ENCODE measurements around the gene TADA3. TPM values are rescaled to one million over a fixed set of nuclear protein-coding genes. Genes with fewer than 3 reads are reported as not detected.

The TADA3 gene
- total RNA-seq, 6 experiments from 2014 or later: 69.2 to 84.9 (median 77.0) TPM

DNA sequence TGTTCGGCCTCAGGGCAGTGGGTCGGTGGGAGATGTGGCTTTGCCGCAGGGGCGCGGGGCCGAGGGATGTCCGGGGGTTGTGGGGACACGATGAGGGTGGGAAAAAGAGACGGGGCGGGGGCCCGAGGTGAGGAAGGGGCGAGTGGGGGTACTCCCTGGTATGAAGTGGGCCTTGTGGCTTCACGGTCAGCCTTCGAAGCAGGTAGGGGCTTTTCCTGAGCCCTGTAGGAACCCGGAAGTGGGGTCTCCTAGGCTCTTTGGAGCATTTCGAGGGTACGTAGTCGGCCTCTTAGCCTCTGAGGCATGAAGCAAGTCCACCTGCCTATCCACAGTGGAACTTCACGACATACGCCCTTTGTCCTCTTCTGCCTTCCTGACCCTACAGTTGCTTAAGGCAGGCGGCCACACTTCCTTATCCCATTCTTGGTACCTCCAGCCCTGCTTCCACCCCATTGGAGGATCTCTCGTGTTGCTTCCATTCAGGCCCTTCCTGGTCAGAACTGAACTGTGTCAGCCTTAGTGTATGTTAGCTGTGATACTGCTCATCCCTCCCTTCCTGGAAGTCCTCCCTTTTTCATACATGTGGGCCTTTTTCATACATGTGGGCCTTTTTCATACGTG lies 998 bp upstream of the TADA3 start:
- peak; percentile 53 for DNase-seq
- peak overlapping the region; percentile 94 for H3K4me3 Mint-ChIP-seq
- peaks cover 47% of the 10 kb centered on the region for H3K4me1 Mint-ChIP-seq (ENCODE audit: low read depth)
- H3K9me3 Mint-ChIP-seq: no peaks in the 10 kb centered on the region
- peaks cover 2% of the 10 kb centered on the region for H3K27me3 Mint-ChIP-seq (ENCODE audit: insufficient read depth)
- peaks cover 47% of the 10 kb centered on the region for H3K36me3 Mint-ChIP-seq (ENCODE audit: low read depth)
- peak overlapping the region; percentile 100 for H3K27ac Mint-ChIP-seq
- TF ChIP-seq, protein P1, sequence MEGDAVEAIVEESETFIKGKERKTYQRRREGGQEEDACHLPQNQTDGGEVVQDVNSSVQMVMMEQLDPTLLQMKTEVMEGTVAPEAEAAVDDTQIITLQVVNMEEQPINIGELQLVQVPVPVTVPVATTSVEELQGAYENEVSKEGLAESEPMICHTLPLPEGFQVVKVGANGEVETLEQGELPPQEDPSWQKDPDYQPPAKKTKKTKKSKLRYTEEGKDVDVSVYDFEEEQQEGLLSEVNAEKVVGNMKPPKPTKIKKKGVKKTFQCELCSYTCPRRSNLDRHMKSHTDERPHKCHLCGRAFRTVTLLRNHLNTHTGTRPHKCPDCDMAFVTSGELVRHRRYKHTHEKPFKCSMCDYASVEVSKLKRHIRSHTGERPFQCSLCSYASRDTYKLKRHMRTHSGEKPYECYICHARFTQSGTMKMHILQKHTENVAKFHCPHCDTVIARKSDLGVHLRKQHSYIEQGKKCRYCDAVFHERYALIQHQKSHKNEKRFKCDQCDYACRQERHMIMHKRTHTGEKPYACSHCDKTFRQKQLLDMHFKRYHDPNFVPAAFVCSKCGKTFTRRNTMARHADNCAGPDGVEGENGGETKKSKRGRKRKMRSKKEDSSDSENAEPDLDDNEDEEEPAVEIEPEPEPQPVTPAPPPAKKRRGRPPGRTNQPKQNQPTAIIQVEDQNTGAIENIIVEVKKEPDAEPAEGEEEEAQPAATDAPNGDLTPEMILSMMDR (IDR thresholded peaks at IDR 0.05): no peak

DNA sequence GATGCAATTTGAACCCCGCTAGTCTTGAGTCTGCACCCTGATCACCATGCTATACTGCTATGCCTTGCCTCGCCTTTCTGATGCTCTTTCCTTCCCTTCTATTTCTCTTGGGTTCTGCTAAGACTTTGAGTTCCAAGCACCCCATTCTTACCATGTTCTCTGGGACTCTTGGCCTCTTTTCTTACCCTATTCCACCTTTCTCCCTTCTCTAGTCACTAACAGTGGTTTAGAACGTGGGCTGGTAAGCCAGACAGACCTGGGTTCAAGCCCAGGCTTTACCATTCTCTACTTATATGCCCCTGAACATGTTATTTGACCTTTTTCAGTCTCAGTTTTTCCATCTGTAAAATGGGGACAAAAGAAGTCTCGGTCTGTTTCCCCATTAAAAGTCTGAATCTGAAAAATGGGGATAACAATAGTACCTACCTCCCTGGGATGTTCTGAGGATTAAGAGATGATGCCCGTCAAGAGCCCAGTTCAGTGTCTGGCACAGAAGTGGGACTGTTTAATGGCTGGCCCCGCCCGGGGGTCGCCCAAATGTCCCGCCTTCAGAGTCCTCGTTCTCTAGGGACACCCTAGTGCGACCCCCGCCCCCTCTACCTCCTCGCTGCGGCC lies 376 bp downstream of the TADA3 start:
- TF ChIP-seq, protein P1 (IDR thresholded peaks at IDR 0.05): no peak
- Mint-ChIP-seq H3K4me1 (ENCODE audit: low read depth) (peaks cover 38% of the 10 kb centered on the region), H3K4me3 (peak overlapping the region; percentile 94), H3K27me3 (ENCODE audit: insufficient read depth) (peaks cover 2% of the 10 kb centered on the region), H3K36me3 (ENCODE audit: low read depth) (peaks cover 46% of the 10 kb centered on the region), H3K9me3 (no peaks in the 10 kb centered on the region), H3K27ac (peak overlapping the region; percentile 100)
- no peak for DNase-seq

DNA sequence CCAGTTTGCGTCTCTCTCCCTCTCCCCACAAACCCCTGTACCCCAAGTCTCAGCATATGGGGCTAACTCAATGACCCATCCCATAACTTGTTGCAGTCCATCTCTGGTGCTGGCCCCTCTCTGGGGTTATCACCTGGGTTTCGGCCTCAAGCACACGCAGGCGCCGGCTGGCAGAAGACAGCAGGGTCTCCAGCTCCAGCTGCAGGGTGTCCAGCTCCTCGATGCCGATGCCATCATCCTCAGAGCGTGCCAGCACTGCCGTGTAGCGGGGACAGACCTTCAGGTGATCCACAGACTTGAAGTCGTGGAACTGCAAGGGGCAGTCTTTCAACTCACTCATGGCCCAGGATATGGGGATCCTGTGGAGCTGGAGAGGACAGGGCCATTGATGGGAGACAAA lies 1.1 kb downstream of the TADA3 start:
- TF ChIP-seq, protein P1 (IDR thresholded peaks at IDR 0.05): no peak
- Mint-ChIP-seq H3K4me3 (peak overlapping the region; percentile 94), H3K27me3 (ENCODE audit: insufficient read depth) (peaks cover 2% of the 10 kb centered on the region), H3K9me3 (no peaks in the 10 kb centered on the region), H3K4me1 (ENCODE audit: low read depth) (peaks cover 38% of the 10 kb centered on the region), H3K27ac (peak overlapping the region; percentile 100), H3K36me3 (ENCODE audit: low read depth) (peaks cover 53% of the 10 kb centered on the region)
- DNase-seq: no peak

DNA sequence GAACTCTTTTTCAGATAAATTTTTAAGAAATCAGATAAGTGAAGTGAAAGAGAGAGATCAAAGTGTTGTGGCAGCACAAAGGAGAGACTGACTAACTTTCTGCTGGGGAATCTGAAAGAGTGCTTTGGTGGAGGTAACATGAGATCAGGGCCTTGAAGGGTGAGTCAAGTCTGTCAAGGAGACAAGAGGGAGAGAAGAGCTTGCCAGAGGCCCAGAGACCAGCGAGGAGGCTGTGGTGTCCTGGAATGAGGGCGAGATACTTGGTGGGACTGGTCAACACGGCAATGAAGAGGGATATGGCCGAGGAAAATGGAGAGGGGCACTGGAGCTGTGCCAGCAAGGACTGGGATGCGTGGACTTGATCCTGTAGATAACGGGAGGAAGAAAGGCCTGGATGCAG lies 4.6 kb downstream of the TADA3 start:
- H3K36me3 Mint-ChIP-seq (ENCODE audit: low read depth): peaks cover 36% of the 10 kb centered on the region
- H3K9me3 Mint-ChIP-seq: no peaks in the 10 kb centered on the region
- peaks cover 20% of the 10 kb centered on the region for H3K4me1 Mint-ChIP-seq (ENCODE audit: low read depth)
- H3K4me3 Mint-ChIP-seq: no peak overlapping the region
- TF ChIP-seq, protein P1 (IDR thresholded peaks at IDR 0.05): no peak
- DNase-seq: no peak
- peak overlapping the region; percentile 1; the same call in 1 of the 2 replicates for H3K27ac Mint-ChIP-seq
- peaks cover 2% of the 10 kb centered on the region for H3K27me3 Mint-ChIP-seq (ENCODE audit: insufficient read depth)

DNA sequence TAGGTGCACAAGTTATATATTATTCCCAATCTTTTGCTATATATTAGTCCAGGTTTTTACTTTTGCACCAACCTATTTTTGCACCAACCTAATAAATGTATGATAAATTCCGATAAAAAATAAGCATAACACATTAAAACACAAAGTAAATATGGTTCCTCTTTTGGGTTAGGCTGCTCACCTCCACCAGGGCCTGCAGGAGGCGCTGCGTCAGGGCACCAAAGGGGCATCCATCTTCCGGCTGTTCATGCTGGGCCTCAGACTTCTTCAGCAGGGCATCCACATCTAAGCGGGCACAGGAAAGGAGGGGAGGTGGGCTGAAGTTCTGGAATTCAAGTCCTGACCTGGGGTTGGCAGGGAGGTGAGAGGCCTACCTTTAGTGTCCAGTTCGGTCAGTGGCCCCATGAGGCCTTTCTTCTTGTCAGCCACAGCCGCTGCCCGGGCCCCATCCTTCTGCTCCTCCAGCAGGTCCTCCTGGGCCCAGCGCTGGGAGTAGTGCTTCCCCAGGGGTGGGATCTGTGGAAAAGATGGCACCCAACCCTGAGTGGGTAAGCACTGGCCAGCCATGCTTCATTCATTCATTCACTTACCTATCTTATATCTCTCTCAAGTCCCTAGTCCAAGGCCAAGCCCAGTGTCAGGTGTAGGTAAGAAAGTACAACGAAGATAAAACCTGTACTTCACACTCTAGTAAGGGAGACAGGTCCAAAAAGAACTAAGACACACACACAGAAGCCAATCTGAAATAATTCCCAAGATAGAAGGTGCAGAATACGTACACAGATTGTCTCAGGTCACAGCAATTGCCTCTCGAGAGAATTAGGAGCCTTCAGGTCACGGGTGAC lies 5.2 kb downstream of the TADA3 start:
- H3K4me1 Mint-ChIP-seq (ENCODE audit: low read depth): peaks cover 19% of the 10 kb centered on the region
- H3K9me3 Mint-ChIP-seq: no peaks in the 10 kb centered on the region
- no peak for DNase-seq
- H3K36me3 Mint-ChIP-seq (ENCODE audit: low read depth): peaks cover 36% of the 10 kb centered on the region
- H3K27ac Mint-ChIP-seq: no peak overlapping the region
- peaks cover 2% of the 10 kb centered on the region for H3K27me3 Mint-ChIP-seq (ENCODE audit: insufficient read depth)
- TF ChIP-seq, protein P1 (IDR thresholded peaks at IDR 0.05): peak; percentile 74
- no peak overlapping the region for H3K4me3 Mint-ChIP-seq

Measured in HFFc6 (cell line).